Activated CD8-positive, alpha-beta memory T cell treated with anti-CD3 and anti-CD28 coated beads, Interleukin-2, amount 50 U/mL, for 4 hours (primary cell): ENCODE measurements around the gene MEF2D.

Experiments
- DNase-seq: peaks from one replicate; pipeline ENCODE4 v3.0.0-alpha.2; 2020

The MEF2D gene

DNA sequence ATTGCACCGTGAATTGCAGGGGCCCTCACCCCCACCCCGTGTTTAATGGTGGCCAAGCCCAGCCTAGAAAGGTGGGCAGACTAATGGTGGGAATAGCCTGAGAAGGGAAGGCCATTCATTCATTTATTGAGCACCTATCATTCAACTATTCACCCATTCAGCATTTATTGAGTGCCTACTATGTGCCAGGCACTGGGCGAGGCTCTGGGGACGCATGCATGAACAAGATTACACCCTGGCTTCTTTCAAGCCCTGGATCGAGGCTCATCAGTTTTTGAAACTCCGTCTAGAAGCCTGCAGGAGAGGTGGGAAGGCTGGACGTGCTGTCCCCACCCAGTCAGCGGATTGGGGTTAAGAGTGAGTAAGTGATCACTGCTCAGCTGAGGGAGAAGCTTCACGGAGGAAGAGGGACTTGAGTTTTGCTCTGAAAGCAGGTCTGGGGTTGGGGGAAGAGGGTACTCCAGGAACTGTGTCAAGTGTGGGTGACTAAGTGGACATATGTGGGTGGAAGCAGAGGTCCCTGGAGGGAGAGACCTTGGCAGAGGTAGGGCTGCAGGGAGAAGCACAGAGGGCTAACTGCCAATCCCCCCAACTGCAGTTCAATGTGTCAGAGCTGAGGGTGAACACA is 35.6 kb downstream of the MEF2D start:
- no peak for DNase-seq

DNA sequence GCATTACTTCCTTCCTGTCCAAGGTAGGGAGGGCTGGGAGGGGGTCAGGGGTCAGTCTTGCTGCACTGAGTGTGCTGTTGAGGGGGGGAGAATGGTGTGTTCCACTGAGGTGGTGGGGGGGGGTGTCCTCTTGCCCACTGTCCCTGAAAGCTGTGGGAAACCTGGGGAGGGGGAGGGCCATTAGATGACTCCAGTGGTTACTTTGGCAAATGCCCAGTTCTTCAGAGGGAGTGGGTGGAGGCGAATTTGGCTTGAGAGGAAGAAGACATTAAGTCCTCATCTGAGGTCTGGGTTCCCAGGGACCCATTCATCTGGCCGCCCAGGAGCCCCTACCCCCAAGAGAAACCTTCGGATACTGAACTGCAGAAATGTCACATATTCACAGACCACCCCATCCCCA is 36.2 kb downstream of the MEF2D start:
- no peak for DNase-seq

DNA sequence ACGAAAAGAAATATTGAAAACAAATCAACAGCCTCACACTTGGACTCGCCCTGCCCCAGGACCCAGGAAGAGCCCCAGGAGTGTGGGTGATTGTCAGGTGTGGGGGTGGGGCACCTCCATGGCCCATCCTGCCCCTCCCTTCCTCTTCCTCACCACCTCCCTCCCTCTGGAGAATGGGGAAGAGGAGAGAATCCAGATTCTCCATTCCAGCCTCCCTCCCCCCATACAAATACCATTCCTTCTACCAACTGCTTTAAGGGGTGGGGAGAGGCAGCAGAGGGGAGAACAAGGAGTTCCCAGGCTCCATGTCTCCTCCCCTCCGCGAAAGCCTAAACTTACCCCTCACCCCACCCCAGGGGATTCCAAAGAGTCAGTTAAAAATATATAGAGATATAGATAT is 36.7 kb downstream of the MEF2D start:
- DNase-seq = no peak

DNA sequence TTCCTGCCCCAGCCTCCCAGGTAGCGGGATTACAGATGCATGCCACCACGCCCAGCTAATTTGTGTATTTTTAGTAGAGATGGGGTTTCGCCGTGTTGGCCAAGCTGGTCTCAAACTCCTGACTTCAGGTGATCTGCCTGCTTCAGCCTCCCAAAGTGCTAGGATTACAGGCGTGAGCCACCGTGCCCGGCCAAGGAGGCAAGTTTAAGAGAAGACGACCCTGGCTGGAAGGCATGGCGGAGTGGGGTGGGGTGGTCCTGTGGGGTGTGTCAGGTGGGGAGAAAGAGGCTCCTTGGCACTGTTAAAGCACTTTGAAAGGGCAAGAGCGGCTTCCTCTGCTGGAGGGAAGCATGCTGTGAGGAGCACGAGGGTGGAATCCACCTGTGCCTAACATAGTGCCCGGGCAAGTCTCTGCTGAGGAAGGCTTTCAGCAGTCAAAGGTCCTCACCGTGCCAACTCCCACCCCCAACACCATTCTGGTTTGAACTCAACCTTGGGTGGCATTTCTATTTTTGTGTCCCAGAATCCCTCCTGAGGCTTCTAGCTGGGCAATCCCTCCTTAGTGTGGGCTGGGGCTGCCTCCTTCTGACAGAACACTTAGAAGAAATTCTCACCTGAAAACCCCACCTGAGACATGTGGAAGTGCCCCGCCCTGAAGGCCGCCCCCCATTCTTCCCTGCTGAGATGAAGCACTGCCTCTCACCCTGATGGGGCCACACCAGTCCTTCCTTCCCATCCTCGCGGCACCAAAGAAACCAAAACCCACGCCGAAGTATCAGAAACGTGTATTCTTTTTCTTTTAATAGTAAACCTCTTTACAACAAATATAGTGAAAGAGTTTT is 37.4 kb downstream of the MEF2D start:
- DNase-seq = no peak

DNA sequence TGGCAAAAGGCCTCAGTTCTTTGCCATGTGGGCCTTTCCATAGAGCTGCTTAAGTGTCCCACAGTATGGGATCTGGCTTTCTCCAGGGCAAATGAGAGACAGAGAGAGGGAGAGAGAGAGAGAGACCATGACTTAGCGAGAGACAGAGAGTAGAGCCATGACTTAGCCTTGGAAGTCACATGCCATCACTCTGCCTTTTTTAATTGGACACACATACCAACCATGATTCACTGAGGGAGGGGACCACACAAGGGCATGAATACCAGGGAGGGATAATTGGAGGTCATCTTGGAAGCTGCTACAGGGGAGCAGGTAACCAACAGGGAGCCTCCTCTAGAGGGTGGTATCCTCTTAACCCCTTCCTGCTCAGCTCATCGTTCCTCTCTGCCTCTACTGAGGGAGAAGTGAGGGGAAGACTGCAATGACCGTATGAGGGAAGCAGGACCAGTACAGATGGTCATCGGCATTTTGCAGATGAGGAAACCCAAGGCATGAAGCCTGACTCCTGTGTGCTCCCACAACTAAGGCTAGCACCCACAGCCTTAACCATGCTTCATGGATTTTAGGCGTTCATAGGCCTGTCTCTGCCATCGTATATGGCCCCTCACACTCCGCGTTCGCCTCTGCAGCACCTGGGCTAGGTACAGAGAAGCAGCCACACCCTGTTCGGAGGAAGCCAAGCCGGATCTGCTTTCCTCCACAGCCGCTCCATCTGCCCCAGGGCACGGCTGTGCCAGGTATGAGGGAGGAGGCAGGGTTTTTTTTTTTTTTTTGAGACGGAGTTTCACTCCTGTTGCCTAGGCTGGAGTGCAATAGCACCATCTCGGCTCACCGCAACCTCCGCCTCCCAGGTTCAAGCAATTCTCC is 38.6 kb downstream of the MEF2D start:
- no peak for DNase-seq

DNA sequence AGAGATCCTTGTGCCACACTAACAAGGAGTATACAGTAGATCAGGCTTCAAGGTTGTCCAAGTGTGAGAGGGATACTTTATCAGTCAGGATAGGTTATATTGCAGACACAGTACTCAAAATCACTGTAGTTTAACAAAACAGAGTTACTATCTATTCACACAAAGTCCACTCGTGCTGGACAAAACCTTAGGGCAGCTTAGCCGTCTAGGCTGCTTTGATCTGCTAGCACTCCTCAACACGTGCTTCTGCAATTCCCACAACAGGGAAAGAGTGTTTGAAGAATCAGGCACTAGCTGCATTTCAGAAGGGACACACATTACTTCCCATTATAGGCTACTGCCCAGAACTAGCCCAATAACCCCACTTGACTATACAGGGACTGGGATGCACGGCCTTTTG is 39.5 kb downstream of the MEF2D start:
- no peak for DNase-seq

DNA sequence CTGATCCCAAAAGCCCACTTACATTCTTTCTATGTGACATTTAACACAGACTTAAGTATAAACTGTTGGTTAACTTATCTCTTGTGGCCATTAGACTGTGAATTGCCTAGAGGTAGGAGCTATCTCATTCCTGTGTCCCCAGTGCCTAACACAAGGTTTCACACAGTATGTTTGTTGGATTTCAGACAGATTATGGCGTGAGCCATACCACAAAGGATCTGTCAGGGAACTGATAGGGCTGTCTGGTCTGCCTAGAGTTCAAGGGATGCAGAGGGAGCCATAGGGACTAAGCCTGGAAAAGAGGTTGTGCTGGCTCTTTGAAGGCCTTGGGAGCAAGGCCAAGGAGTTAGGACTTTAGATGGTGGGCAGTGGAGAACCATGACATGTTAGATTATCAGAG is 40.0 kb downstream of the MEF2D start:
- DNase-seq = no peak

DNA sequence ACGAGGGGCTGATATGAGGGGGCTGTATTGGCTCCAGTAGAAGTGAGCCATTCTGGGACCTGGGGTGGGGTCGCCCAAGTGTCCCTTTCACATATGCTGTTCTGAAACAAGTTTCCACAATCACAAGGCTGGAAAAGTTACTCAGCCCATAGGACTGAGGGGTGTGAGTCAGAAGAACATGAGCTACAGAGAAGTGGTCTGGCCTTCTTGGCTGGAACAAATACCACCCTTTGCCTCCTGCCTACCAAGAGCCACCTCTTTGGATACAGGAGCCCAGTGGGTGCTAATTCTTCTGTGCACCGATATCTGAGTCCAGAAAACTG is 42.4 kb downstream of the MEF2D start:
- no peak for DNase-seq

DNA sequence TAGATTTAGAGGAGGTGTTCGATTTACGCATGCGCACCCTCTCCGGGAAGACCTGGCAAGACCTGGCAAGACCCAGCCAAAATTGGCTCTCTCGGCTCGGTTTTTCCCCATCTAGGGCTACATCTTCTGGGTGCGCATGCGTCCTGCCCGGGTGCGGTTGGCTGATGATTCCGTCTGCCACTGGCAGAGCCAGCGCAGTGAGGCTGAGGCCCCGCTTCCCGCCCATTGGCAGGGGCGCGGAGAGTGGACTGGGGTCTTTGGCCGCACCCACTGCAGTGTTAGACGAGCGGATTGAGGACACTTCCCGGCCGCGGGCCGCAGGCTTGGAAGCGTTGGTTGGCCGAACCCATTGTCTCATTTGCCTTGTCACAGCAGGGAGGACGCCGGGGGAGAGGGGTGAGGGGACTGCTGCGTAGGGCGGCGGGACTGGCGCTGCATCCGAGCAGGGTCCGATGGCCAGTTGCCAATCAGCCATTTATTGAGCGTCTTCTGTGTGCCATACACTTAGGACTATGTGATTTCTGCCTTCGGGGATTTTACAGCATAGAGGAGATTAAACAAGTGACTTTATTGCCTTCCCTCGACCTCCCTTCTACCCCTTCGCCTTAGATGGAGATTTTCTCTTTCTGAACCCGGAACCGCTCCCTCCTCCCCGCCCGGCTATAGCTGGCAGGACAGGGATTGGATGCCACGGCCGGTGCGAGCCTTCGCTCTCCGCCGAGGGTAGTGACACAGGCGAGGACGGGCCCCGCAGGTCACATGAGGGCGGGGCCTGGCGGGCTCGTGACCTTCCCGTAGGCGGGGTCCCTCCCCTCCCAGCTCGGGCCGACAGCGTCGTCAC is 43.7 kb downstream of the MEF2D start:
- DNase-seq = peak; percentile 94

DNA sequence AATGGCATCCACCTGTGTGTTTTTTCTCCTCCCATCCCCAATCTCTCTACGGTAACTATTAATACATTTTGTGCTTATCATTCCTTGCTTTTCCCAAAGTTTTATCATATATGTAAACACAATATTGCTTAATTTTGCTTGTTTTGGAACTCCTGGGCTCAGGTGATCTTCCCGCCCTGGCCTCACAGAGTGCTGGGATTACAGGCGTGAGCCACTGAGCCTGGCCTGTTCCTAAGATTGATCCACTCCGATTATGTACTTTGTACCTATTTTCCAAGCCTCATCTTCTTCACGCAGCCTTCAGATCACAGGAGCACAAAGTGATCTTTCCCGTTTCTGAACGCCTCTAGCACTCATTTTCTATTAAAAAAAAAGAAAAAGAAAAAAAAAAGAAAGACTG is 45.2 kb downstream of the MEF2D start:
- no peak for DNase-seq

DNA sequence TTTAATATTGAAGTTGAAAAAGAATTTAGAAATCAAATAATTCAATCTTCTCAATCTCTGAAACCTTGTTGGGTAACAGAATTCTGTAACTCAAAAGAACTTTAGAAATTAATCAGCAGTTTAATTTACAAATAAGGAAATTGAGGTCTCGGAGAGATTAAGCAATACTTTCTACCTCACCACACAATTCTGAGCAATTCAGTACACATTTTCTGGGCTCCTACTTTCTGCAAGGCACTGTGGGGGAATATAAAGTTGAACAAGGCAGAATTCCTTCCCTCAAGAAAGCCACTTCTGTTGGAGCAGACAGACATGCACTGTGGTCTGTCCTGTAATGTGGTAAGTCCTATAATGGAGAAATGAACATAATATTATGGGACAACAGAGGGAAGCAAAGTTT is 47.7 kb downstream of the MEF2D start:
- no peak for DNase-seq

DNA sequence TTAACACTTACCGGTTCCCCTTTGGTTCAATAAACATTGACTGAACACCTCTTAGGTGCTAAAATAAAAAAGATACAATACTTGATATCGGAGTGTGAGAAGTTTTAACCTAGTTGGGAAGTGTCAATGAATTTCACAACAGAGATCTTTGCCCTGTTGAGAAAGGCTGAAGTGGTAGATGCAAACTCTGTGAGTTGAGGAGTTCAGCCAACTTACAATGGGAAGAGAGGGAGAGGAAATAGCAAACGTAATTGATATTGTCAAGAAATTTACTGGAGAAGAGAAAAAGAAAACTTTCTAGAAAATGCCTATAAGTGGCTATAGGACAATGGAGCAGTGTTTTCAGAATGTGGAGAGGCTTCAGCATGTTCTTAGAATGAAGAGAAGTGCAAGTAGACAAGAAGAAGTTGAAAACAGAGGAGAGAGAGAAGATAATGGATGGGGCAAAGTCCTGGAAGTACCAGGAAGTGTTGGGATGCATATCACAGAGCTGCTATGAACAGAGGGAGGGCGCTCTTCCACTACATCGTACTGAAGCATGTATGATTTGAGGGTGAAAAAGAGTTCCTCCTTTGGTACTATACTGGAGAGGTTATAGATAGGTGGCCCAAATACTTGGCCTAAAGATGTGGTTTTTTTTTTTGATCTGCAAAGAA is 48.9 kb downstream of the MEF2D start:
- DNase-seq = no peak

DNA sequence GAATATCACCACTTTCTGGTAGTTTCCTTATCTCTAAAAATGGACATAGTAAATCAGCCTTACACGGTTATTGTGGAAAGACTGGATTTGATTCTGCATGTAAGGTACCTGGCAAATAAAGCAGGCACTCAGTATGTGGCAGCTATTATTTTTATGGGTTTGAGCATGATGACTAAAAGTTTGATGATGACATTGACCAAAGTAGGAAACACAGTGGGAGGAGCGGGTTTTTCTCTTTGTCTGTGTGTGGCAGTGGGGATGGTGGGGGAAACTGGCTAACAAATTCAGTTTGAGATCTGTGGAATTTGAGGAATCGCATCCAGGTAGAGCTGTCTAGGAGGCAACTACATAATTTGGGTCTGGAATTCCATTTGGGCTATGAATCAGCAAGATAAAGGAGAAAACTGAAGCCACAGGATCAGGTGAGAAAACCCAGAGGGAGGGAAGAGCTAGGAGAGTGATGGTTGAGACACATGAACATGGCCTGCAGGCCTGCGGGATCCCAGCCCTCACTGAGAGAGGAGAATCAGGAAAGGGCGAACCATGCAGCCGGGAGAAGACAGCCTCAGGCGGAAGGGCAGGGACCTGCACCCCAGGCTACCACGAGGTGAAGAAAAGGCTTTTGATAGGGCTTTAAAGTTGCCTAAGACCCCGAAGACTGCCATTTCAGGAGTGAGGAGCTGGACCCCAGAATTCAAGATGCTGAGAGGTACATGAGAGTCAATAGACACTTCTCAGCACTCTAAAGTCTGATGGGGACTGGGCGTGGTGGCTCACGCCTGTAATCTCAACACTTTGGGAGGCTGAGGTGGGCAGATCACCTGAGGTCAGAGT is 52.2 kb downstream of the MEF2D start:
- DNase-seq = no peak

DNA sequence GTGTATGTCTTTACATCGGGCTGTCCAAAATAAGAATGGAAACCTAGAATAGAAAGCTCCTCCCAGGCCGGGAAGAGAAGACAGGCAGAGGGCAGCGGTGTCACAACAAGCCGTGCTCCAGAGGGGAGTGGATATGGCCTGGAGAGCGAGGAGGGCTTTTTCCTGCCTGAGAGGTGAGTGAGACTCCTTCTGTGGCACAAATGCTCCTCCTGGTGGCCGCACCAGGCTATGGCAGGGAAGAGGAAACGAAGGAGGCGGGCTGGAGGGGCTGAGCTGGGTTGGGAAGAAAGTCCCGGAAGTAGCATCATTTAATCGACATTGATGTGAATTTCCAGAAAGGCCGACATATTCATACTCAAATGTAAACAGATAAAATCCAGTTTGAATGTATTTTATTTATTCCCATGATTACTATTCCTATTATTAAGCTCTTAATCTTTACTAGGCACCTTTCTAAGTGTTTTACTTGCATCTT is 54.7 kb downstream of the MEF2D start:
- DNase-seq = peak; percentile 79

DNA sequence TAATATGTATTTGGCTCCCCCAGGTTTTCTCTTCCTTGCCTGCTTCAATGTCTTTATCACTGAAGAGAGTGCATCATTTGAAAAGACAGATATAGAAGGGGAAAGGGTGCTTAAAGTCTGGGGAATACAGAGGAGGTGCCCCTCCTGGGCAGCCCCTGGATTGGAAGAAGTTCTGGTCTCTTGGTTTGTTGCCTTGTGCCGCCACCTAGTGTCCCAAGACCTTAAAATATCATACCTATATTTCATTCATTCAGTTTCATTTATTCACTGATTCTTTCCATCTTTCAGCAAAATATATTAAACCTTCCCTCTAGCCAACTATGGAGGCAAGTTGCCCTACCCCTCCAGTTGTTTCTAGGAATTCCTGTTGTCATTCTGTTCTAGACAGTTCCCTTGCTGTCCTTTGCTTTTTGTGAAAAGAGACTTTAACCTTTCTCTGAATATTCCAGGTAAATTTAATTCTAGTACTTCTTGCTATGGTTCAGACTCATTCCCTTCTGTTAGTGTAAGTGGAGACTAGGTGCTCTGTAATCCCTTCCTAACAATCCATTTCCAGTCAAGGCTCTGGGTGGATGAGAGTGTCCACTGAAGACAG is 56.1 kb downstream of the MEF2D start:
- peak; percentile 33 for DNase-seq

DNA sequence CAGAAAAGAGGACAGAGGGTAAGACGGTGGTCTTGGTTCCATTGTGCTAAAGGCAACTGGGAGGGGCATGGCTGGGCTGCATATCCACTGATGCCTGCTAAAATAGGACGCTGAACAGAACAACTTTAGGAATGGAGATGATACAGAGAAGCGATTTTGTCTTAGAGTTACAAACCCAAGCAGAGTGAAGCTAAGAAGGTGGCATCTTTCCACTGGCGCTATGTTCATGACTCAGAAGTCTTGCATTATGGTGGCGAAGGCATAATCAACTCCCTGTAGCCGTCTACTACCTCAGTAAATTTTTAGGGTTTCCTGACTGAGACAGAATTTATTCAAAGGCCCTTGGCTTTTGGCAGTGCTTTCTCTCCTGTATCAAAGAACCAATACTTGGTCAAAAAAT is 57.3 kb downstream of the MEF2D start:
- DNase-seq = no peak

DNA sequence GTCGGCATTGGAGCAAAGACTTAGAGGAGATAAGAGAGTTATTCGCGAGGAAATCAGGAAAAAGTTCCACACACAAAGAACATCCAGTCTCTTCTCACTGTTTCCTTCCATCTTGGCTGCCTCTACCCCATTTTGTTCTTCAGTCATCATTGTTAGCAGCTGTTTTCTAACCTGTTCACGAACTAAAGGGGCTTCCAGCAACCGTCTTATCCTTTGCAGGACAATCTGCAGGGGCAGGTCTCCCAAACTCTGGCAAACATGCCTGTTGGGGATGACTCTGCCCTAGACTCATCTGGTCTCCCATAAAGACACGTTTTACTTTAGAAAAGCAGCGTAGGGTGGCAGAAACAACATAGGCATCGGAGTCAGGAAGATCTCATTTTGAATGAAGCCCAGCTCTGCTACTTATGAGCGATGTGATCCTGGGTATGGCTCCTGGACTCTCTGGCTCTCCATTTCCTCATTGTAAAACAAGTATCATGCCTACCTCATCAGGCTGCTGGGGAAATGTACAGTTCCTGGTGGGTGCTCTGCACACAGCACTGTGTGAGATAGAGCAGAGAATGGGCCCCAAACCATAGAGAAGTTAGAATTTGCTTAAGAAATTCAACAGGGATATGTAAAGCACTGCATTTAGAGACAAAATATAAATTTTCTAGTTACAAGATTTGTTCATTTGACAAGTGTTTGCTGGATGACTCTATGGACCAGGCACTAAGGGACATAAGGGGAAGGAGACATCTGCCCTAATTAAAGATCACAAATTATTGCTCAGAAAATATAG is 59.7 kb downstream of the MEF2D start:
- DNase-seq = no peak

DNA sequence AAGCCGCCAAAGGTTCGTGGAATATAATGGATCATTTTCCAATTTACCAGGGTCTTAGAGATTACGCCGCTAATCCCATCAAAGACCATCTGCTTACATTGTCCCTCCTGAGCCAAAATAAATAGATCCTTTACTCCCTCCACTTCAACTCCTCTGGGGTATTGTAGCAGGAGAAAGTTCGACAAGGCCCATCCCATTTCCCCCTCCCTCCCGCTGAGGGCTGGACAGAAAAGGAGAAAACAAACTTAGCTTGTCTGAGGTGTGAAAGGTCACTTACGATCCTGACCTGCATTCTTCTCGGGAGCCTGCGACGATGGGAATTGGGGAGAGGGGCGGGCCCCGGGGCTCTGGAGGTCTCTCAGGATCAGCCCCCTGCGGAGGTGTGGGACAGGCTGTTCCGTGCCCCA is 60.8 kb downstream of the MEF2D start:
- DNase-seq = no peak

DNA sequence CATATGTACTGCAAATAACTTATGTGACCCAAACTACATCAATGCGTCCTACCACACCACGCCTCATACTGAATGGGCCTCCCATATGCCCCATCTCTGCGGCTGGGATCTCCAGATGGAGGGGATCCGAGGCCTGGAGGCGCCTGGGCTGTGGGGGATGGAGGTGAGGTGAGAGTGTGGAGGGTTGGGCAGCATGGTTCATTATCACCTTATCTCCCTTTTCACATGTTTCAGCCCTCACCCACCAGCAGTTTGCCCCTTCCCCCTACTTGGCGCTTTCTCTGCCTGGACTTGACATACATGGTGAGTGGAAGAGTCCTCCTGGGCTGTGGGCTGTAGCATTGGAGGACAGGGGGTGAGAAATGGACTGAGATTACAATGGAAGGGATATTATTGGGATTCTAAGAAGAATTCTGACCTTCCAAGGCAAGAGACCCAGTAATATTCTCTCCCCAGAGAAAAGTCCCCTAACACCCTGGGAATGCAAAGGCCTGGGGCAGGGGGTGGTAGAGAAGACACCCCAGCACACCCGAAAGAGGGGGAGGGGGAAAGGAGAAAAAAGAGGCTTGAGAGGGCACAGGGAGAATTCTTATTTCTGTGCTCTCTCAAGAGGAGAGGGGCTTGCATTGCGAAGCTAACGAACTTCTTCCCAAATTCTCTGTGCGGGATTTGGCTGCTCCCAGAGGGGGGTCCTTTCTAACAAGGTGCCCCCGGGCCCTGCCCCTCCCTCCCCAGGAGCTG is 61.4 kb downstream of the MEF2D start:
- DNase-seq = no peak
